Right lobe of liver (tissue), 4 donors: ENCODE data around the gene KIAA1671.

Experiments
- CTCF ChIP-seq, 4 donors: fragments of 200-600 bp in 3 of 4; fragments of 450-650 bp in 1 of 4; IDR thresholded peaks; one replicate each; pipeline versions ENCODE4 v1.5.1 to v1.8.0; 2016 to 2022; ENCODE audit warnings: antibody characterized with exemption in 4 of 4, mild to moderate bottlenecking in 2 of 4
- POLR2A ChIP-seq: fragments of 450-650 bp; IDR thresholded peaks from one replicate; pipeline ENCODE4 v1.6.1; 2017; ENCODE audit warnings: antibody characterized with exemption, mild to moderate bottlenecking
- donor health status: DM: no; HTN: no; CAD: no.
- donor health status: DM: no; HTN: no; CAD: no.
- donor health status: DM: no; HTN: yes; CAD: no.

- TF ChIP-seq CTCF (IDR thresholded peaks at IDR 0.05): no peak
- no peak for TF ChIP-seq POLR2A
Observed at GRCh38 chr22:25064894-25065560, 112.5 kb downstream of the KIAA1671 start.
